ENCODE results near the gene POC1A. TPM values are rescaled to one million over a fixed set of nuclear protein-coding genes. Genes with fewer than 3 reads are reported as not detected.
"Not testable (repeated sequence)": the region's sequence is repeated elsewhere in the genome, so short reads cannot be mapped to it uniquely, and the experiment has no call there.

The POC1A gene
- total RNA-seq, 1 experiment from 2014 or later = 25.7 TPM

- H3K27ac ChIP-seq (ENCODE audit: low read length) = no peak overlapping the region
- no peaks in the 10 kb centered on the region for H3K36me3 ChIP-seq (ENCODE audit: control insufficient read depth, insufficient read depth, low read length)
- H3K9me3 ChIP-seq (ENCODE audit: control insufficient read depth, insufficient read depth, low read depth, low read length) = no peaks in the 10 kb centered on the region
- BruUV-seq (replicated peaks) = no TSS peak
- no peak overlapping the region for H3K4me3 ChIP-seq (ENCODE audit: low read depth in 2 of 2, low read length in 2 of 2)
- H3K4me1 ChIP-seq (ENCODE audit: control insufficient read depth, insufficient read depth, low read length) = no peaks in the 10 kb centered on the region
- H3K27me3 ChIP-seq (ENCODE audit: control insufficient read depth, insufficient read depth, low read length) = no peaks in the 10 kb centered on the region
- DNase-seq (ENCODE audit: low read depth, low spot score) (no peak), ATAC-seq (no peak)
- intact Hi-C loops (cut with micrococcal nuclease; ENCODE audit: unreplicated experiment) = no loop called here
- in situ Hi-C loops (cut with HindIII; ENCODE audit: low pct_unique_long_range_greater_than_20kb, low sequenced_read_pairs) = no loop called here
- TF ChIP-seq REST (IDR thresholded peaks at IDR 0.05; ENCODE audit: insufficient read depth in 1 of 2, low read depth in 2 of 2, low read length in 1 of 2) = no peak
- TF ChIP-seq TCF7L2 (IDR thresholded peaks at IDR 0.05; ENCODE audit: low read depth, low read length) = no peak
- TF ChIP-seq POLR2AphosphoS5 (IDR thresholded peaks at IDR 0.05; ENCODE audit: low read depth, low read length) = no peak
- TF ChIP-seq SIN3A (IDR thresholded peaks at IDR 0.05; ENCODE audit: borderline replicate concordance, insufficient read depth, low read depth, low read length) = no peak
- TF ChIP-seq CTCF (IDR thresholded peaks at IDR 0.05) = no peak
- ChIA-PET POLR2A (no interaction called here), CTCF (no interaction called here)
These were observed 27.3 kb upstream of the POC1A start for GRCh38 chr3:52181543-52181942.

GRCh38 chr3:52178537-52178936 is 24.3 kb upstream of the POC1A start:
- no peak for TF ChIP-seq REST (IDR thresholded peaks at IDR 0.05; ENCODE audit: insufficient read depth in 1 of 2, low read depth in 2 of 2, low read length in 1 of 2)
- TF ChIP-seq POLR2AphosphoS5 (IDR thresholded peaks at IDR 0.05; ENCODE audit: low read depth, low read length) = no peak
- no peak for TF ChIP-seq CTCF (IDR thresholded peaks at IDR 0.05)
- TF ChIP-seq TCF7L2 (IDR thresholded peaks at IDR 0.05; ENCODE audit: low read depth, low read length) = no peak
- no peak for TF ChIP-seq SIN3A (IDR thresholded peaks at IDR 0.05; ENCODE audit: borderline replicate concordance, insufficient read depth, low read depth, low read length)
- ATAC-seq (no peak), DNase-seq (ENCODE audit: low read depth, low spot score) (no peak)
- BruUV-seq (replicated peaks) = no TSS peak
- ChIA-PET CTCF (interaction anchor here (0.7 kb wide), 1 partner anchor 11 kb away, joined by 4 read pairs; no protein-coding TSS in a partner anchor), POLR2A (no interaction called here)
- H3K9me3 ChIP-seq (ENCODE audit: control insufficient read depth, insufficient read depth, low read depth, low read length) = no peaks in the 10 kb centered on the region
- intact Hi-C loops (cut with micrococcal nuclease; ENCODE audit: unreplicated experiment) (no loop called here), in situ Hi-C loops (cut with HindIII; ENCODE audit: low pct_unique_long_range_greater_than_20kb, low sequenced_read_pairs) (no loop called here)
- no peaks in the 10 kb centered on the region for H3K4me1 ChIP-seq (ENCODE audit: control insufficient read depth, insufficient read depth, low read length)
- no peak overlapping the region for H3K4me3 ChIP-seq (ENCODE audit: low read depth in 2 of 2, low read length in 2 of 2)
- H3K27ac ChIP-seq (ENCODE audit: low read length) = no peak overlapping the region
- H3K27me3 ChIP-seq (ENCODE audit: control insufficient read depth, insufficient read depth, low read length) = no peaks in the 10 kb centered on the region
- no peaks in the 10 kb centered on the region for H3K36me3 ChIP-seq (ENCODE audit: control insufficient read depth, insufficient read depth, low read length)

- POLR2A ChIA-PET; H3K36me3 ChIP-seq (ENCODE audit: control insufficient read depth, insufficient read depth, low read length); H3K9me3 ChIP-seq (ENCODE audit: control insufficient read depth, insufficient read depth, low read depth, low read length); in situ Hi-C loops (cut with HindIII; ENCODE audit: low pct_unique_long_range_greater_than_20kb, low sequenced_read_pairs); H3K4me3 ChIP-seq (ENCODE audit: low read depth in 2 of 2, low read length in 2 of 2); DNase-seq (ENCODE audit: low read depth, low spot score); H3K27ac ChIP-seq (ENCODE audit: low read length); CTCF ChIA-PET; intact Hi-C loops (cut with micrococcal nuclease; ENCODE audit: unreplicated experiment); H3K4me1 ChIP-seq (ENCODE audit: control insufficient read depth, insufficient read depth, low read length); ATAC-seq; BruUV-seq (replicated peaks); H3K27me3 ChIP-seq (ENCODE audit: control insufficient read depth, insufficient read depth, low read length): not testable (repeated sequence)
These were observed 23.9 kb upstream of the POC1A start for GRCh38 chr3:52178126-52178525.

Data from Panc1 (cell line).